GM19238 (cell line): ENCODE data around the gene POLN.

Source experiments
- DNase-seq: peaks from one replicate; pipeline ENCODE4 v3.0.0; 2011; ENCODE audit warnings: low spot score; ENCODE audit not compliant: insufficient read length

POLN gene

DNA sequence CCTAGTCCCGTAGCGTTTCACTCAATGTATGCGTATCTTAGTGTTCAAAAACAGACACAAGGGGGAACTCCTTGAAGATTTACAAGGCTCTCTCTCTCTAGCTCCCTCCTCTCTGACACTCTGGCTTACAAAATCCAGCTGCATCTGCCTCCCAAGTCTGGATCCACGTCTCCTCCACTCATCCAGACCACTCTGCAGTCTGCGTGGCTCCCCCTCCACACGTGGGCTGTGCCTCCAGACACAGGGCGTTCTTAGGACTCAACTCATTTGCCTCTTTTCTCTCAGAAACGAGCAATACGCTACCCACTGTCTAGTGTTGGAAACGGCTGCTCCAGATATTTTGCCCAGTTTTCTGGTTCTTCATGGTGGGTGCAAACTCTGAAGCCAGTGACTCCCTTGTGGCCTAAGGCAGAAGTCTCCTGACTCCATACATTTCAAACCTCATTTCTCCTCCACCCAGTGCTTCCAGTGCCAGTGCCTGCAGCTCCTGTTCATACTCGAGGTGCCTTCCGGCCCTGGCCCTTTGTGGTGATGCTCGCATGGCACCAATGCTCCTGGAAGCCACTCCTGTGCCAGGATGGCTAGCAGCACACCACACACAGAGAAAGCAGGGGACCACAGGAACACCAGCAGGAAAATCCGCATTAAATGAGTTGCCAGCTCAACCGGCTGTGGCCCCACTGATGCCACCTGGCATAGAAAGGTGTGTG lies 158.7 kb downstream of the POLN start:
- no peak for DNase-seq

DNA sequence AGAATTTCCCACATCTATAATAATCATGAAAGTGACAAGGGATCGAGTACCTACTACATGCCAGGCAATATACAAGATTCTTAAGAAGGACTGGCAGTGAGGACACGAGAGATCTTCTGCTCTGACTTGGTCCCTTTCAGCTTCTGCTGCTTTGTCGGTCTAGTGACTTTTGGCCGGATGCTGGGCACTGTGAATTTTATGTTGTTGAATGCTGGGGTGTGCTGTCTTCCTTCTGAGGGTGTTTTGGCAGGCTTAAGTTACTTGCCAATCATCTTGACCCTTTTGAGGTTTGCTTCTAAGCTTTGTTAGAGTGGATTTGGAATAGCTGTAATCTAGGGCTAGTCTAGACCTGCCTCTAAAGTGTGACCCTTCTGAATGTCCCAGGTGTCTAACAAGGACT lies 159.3 kb downstream of the POLN start:
- DNase-seq = no peak

DNA sequence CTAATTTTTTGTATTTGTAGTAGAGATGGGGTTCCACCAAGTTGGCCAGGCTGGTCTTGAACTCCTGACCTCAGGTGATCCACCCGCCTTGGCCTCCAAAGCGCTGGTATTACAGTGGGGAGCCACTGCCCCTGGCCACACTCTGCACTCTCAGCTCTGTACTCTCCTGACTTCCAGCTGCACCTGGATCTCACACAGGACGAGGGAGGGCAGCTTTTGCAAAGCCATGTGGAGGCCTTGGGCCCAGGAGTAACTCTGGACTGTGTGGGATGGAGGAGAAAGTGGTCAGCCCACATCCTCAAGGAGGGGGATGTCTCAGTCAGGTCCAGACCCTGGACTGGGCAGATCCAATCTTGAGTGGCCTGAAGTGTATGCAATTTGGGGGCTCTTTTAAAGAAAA lies 159.8 kb downstream of the POLN start:
- no peak for DNase-seq

DNA sequence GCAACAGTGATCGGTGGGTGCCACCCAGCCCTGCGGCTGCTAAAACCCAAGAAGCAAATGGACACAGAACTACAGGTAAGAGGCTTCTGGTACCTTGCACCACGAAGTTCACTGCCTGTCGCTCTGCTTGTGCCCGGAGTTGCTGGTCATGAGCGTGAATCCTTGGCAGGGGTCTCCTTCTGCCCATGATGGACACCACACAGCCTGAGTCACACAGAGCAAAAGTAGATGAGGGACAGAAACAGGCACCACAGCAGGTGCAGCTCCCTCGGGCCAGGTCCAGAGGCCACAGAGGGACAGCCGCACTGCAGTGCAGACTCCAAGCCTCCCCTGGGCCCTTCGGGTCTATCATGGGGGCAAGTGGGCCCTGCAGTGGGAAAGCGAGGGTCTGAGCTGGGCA lies 160.4 kb downstream of the POLN start:
- no peak for DNase-seq

DNA sequence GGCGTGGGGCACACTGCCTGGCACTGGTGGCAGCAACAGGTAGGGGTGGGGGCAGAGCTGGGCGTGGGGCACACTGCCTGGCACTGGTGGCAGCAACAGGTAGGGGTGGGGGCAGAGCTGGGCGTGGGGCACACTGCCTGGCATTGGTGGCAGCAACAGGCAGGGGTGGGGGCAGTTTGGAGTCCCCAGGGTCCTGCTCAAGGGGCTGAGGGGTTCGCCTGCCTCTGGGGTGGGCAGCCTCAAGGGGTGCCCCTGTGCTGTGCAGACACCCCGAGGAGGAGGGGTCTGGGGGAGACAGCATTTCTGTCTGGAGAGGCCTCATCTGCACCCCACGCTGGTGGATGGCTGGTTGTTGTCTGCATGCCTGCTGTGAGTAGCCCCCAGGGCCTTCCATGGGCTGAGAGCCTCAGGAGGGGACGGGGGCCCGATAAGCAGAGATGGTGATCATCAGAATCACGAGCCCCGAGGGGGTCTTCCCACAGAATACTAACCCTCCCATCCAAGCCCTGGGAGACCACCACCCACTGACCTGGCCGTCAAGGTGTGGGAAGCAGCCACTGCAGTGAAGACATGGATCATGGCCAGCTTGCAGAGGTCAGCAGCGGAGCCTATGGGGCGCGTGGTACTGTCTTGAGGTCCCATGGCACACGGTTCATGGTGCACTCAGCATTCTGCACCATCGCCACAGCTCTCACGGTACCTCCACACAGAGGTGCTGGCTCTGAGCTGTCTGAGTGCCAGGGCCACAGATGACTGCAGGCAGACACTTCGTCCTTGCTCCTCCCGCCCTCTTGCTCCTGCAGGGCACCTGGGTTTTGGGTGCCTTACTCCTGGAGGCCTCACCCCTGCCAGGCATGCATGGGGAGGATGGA lies 161.3 kb downstream of the POLN start:
- no peak for DNase-seq

DNA sequence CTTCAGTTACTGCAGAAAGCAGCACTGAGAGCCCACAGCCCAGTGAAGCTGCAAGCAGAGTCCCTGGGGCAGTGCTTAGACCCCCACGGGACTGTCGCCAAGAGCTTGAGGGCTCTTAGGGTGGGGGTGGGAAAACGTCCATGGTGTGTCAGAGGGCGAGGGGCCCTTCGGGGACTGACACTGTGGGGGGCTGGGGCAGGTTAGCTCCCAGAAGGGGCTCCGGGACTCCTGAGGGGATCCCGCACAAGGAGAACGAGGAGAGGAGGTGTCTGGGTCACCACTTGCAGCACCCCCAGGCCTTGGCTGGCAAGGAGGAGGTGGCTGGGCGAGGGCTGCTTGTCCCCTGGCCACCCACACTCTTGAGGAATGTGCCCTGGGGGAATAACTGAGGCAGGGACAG lies 162.0 kb downstream of the POLN start:
- DNase-seq = no peak

DNA sequence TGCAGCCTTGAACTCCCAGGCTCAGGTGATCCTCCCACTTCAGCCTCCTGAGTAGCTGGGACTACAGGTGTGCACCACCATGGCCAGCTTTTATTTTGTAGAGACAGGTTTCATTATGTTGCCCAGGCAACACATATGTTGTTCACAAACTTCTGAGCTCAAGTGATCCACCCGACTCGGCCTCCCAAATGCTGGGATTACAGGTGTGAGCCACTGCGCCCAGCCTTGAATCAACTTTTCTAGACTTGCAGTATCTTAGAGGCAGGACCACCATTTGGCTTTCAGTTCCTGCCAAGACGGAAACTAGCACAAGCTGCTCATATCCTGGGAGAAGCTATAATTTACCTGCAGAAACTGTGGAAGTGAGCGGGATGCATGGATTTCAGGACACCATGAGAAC lies 162.9 kb downstream of the POLN start:
- no peak for DNase-seq

DNA sequence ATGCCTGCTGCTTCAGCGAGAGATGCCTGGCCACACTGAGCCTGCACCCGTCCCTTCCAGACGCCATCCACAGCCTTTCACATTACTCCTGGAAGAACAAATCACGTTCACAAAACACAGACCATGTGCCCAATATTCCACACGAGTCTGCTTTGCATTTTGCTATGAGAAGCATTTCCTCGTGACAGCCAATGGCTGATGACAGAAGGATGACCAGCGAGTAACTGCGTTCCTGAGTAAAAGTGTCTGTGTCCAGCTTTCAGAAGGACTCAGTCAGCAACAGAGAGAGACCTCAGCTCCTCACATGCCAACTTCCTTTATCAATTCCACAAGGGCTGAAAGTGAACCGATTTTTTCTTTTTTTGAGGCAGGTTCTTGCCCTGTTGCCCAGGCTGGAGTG lies 163.3 kb downstream of the POLN start:
- no peak for DNase-seq

DNA sequence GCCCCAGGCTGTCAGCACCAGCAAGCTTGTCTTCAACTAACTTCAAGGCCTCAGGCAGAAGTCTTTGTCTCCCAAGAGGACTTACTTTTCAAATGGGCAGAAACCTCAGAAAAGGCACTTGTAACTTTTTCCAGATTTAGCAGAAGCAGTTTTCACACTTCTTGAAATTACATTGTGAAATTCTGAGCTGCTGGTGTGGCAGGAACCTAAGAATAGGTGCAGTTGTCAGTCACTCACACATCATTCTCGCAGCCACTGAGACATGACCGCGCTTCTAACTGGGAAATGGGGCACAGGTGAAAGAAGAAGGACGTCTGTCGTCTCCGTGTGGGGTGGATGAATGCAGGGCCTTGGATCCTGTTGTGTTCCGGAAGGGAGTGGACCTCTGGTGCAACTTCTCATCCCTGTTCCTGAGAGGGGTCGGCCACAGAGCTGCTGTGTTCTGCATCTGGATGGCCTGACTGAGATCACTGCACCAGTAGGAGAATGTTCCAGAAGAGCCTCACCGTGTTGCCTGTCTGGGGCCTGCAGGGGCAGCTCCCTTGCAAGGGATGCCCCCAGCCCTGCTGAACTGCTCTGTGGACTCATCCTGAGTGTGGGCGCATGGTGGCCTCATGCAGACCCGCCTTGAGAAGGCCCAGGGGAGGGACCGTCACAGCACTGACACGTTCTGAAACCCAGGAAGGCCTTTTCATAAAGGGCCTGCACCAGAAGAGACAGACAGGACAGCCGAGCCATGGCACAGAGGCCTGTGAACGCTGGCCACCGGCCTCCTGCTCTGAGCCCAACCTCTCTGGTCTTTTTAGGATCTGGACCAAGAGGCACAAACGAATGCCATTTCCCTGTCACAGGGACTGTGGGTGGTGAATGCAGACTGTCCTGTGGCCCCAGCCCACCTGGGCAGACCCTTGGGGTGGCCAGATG lies 164.1 kb downstream of the POLN start:
- DNase-seq = no peak

DNA sequence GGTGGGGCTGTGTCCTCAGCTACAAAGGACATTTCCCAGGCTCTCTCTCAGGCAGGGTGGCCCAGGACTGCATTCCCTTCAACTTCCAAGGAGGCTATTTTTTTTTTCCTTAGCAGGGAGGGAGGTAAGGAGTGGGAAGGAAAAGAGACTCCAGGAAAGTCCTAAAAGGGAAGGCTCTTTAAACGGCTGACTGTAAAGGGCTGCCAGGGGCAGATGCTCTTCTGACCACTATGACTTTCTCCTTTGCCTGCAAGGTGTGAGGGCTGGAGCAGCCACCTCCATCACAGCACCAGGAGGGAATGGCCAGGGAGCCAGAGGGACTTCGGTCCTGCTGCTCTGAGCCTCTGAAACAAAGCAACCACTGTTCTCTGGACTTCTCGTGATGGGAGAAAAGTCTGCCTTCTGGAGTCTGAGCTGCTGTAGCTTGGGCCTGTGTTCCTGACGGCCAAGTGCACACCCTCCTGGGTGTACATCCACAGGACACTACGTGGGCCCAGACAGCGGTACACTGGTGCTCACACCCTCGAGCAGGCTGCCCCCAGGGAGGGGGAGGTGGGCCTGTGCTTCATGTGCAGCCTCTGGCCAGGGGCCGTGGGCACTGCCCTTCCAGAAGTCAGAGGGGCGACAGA lies 164.9 kb downstream of the POLN start:
- DNase-seq = no peak

DNA sequence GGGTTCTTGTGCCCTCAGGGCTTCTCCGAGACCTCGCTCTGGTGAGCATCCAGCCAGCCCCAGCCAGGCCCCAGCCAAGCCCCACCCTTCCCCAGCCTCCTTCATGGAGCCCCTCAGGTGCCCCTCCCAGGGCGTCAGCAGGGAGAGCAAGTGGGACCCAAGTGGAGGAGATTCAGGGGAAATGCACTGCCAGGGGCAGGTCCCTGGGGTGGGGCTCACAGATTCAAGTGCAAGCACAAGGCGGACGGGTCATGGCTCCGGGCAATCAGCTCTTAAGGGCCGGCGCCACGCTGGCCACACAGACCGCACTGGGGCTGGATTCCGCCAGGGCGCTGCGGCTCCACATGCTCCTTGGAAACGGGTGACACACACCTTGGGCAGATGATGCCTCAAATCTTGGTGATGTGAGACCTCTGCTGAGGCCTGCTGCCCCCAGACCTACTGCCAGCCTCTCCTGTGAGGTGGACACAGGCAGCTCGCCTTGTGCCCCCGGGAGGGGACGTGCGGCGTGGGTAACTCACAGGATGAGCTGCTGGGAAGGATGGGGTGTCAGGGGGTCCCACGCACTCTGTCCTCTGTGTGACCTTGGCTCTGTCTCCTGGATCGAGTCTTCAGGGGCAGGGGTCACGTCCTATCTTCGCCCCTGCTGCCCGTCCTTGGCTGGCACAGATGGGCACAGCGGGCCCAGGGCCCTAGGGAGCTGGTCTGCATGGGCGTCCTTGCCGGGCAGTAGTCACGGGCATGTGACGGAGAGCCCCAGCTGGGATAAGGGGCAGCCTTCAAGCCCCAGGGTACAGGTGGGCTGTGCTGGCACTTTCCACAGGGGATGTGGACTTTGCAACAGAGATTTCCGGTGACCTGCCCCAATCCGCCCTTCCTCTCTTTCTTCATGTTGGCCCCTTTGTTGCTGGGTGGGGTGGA lies 165.7 kb downstream of the POLN start:
- no peak for DNase-seq

DNA sequence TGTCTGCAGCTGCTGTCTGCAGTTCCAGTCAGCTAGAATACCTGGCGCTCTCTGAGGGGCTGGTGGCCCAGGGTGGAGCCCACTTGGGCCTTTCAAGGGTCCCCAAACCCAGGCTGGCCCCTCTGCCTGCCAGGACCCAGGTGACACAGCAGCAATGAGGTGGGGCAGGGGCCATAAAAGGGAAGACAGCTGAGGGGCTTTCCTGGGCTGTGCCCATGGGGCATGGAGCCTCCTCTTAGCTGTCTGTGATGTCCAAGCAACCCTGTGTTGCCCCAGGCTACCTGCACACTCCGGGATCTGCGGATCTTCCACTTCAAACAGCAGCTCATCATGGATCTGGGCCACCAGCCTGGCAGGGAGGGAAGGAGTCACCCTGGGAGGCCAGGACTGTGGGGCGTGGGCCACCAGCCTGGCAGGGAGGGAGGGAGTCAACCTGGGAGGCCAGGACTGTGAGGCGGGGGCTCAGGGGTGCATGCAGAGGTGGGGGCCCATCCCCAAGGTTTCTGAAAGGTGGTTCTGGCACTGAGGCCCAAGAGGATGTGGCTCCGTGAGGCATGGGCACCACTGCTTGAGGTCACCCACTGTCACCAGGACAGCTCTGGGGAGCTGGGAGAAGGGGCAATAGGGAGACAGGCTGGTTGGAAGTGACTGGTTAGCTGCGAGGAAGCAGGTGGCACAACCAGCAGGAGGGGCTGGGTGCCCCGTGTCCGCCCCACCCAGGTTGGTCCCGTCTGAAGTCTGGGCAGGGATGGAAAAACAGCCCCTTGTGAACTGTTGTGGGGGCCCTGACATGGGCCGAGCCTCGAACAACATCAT lies 166.5 kb downstream of the POLN start:
- DNase-seq = no peak

DNA sequence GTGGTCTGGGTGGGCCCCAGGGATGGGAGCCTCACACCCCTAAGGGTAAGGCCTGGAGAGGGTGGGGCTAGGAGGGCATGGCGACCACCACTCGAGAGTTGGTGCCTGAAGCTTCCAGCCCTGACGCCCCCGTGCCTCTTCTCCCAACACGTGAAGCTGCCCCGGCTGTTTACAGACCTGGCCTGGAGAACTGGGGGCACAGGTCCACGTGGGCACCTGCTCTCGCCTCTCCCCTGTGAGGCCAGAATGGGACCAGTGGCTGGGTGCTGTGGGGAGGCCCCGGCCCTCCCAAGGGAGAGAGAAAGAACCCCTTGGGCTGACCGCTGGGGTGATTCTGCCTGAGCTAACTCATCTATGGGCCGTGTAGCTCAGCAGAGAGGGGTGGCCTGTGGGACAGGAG lies 167.3 kb downstream of the POLN start:
- no peak for DNase-seq

DNA sequence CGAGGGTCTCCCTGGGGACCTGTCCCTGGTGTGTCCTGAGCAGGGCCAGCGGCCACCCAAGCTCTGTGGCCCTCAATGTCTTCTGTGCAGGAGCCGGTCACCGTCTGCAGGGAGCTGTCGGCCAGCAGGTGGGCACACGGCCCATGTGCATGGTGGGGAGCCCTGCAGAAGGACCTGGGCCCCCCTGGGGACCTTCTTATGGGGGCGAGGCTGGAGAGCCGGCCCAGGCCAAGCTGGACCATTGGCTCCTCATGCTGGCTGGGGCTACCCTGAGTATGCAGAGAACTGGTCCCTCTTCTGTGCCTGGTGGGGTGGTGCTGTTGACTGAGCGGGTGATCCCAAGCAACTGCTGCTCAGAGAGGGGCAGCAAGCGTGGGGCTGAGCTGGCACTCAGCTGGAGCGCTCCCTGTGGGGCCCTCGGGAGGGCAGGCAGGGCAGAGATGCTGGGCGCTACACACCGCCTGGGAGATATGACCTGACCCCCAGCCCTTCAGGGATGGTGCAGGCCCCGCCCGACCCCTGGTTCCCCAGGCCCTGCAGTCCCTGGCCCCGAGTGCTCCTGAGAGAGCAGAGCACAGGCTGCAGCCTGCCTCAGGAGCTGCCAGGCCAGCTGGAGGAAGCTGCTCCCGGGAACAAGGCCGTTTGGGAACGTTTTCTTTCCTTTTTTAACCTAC lies 168.0 kb downstream of the POLN start:
- DNase-seq = no peak

DNA sequence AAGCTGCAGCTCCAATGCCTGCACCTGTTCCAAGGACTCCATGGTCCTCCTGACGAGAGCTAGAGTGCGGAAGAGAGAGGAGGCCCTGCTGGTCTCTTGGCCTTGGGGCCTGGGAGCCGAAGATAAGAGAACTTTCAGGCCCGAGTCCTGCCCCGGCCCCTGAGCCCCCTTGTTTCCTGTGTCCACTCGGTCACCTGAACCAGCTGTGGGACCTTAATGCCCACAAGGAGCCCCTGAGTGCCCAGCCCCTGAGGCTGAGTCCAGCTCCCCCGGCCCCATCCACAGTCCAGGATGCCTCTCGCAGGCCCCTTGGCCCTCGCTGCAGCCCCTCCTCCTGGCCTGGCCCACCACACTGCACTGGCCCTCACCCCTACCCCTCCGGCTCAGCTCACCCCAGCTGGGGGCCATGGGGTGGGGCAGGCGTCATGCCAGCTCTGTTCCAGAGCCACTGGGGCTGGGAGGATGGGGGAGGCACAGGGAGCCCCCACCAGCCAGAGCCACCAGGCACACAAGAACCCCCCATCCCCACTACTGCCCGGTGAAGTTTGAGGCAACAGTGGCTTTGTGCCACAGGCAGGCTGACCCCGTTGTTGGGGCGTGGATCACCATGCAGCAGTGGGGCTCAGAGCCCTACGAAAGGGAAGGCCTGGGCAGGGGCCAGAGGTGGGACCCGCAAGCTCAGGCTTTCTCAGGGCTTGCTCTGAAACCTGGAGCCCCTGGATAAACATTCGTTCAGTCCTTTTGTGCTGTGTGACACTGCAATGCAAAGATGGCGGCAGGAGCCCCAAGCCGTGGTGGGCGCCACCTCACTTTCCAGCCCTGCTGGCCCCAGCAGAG lies 168.7 kb downstream of the POLN start:
- no peak for DNase-seq

DNA sequence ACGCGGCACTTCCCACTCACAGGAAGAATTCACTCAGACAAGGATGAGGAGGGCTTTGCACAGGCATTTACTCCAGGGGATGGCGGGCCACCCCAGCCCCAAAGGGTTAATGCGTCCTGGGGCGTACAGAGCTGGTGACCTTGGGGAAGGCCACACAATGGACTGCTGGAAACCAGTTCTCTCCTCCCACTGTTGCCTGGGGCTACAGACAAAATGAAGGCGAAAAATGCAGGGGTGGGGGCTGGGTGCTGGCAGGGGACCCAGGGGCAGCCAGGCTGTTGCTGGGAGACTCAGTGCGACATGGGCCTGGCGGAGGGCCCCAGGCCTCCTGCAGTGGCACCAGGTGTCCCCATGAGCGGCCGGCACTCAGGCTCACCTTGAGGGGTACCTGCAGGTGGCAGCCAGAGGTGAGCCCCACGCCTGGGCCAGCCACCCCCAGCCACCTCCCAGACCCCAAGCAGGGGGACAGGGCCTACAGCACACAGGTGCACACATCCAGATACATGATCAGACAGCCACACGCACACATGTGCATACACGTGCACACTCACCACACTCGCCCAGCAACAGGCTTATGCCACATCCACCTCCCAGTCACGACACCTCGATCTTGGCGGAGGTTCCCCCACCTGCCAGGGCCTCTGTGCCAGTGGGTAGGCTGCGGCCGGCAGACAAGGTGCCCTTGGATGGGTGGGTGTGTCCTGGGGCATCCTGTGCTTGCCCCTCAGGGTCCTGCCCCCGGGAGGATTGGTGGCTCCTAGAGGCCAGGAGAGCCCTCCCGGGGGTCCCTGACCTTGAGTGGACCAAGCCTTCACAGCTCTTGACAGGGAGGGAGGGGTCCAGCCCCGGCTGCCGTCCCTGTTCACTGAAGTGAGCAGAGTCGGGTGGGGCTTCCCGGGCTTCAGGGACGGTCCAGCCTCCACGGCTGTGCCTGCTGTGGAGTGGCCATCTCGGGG lies 169.7 kb downstream of the POLN start:
- DNase-seq = no peak
